GM18867 (cell line): Measurements from ENCODE around the gene FGL2.
"Not testable (repeated sequence)": the region's sequence is repeated elsewhere in the genome, so short reads cannot be mapped to it uniquely, and the experiment has no call there.

Experiments used
- ATAC-seq: cut with Tn5 transposase; IDR thresholded peaks from one replicate; pipeline ENCODE4 v1.9.1; 2021; ENCODE audit warnings: mild to moderate bottlenecking, moderate library complexity; ENCODE audit not compliant: unreplicated experiment

Gene FGL2

DNA sequence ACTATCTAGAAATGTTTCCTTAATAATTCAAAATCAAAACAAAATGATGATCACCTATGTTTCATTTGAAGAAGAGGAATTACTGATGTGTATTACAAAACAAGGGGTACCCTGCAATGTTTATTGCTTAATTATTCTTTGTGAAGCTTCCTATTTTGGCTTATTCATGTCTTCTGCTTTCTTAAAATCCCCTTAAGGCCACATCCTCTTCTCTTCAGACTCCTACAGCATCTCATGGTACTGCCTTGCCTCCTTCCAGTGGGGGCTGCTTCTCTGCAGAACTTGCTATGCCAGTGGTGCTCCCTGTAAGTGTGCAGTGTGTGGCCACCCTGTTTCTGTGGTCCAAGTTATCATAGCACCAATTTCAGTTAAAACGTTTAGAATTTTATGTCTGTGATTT lies 42.2 kb downstream of the FGL2 start:
- peak; percentile 47 for ATAC-seq

DNA sequence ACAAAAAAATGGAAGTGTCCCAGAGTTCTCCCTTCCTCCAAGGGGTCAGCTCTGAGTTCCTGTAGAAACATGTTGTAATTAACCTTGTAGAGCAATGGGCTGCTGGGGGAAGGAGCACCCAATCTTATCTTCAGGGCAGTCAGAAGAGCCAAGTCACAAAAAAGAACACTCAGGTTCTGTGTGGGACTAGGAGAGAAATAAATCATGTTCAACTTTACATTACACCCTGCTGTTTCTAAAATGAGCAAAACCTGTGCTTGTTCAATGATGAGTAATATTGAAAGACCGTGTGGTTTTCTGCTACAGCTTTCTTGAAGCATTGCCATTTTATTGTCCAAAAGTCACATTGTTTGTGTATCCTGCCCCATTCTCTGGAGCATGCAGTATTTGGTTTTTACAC lies 42.6 kb downstream of the FGL2 start:
- ATAC-seq: peak; percentile 77

DNA sequence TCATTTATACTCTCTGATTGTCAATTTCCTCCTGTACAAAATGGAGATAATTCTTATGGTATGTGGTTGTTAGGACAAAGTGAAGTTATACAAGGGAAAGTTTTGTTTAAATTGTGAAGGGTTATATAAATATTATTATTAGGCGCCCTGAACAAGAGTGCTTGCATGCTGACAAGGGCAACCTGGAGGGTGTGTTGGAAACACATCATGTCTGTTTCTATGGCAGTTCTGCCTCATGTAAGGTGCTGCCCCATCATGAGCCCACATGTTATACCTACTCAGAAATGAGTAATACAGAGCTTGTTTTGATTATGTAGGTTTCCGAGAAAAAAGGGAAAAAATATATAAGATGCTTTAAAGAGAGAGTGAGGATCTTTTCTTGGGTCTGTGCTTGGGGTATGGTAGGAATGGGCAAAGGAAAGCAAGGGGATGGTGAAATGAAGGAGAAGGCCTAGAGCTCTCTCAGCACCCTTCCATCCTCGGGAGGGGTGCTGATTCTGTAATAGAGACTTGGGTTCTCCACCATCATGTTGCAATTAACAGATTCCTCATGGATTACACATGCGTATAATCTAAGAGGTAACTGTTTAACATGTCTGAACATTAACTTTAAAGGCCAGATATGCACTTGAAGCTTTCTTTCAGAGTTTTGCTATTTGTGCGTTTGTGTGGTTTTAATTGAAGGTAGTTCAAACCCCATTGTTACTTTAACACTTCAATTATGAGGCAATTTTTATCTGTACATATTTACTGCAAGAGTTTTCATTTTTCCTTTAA lies 43.8 kb downstream of the FGL2 start:
- ATAC-seq: not testable (repeated sequence)

GRCh38 chr7:77154917-77155464 lies 44.6 kb downstream of the FGL2 start:
- peak; percentile 67 for ATAC-seq

GRCh38 chr7:77152232-77152631 lies 47.4 kb downstream of the FGL2 start:
- ATAC-seq: not testable (repeated sequence)
